Measurements from ENCODE around the gene ADAMTS17.

- TF ChIP-seq POLR2A (IDR thresholded peaks at IDR 0.05; ENCODE audit: low read depth, low read length) (no peak), POLR2AphosphoS5 (IDR thresholded peaks at IDR 0.05; ENCODE audit: low read depth, low read length) (no peak)
These were observed 119.4 kb downstream of the ADAMTS17 start for GRCh38 chr15:100222349-100222715.
